Lower leg skin (tissue), 3 donors: Measurements from ENCODE around the gene DISP3.

Experiments used
- CTCF ChIP-seq, 3 donors: fragments of 450-650 bp; IDR thresholded peaks; one replicate each; pipeline ENCODE4 v1.5.1; 2016; ENCODE audit warnings: antibody characterized with exemption in 3 of 3, mild to moderate bottlenecking in 3 of 3, moderate library complexity in 2 of 3
- POLR2A ChIP-seq, 2 donors: fragments of 450-650 bp; IDR thresholded peaks; one replicate each; pipeline ENCODE4 v1.6.1; 2016 to 2017; ENCODE audit warnings: antibody characterized with exemption in 2 of 2, mild to moderate bottlenecking in 1 of 2, moderate library complexity in 1 of 2

DNA sequence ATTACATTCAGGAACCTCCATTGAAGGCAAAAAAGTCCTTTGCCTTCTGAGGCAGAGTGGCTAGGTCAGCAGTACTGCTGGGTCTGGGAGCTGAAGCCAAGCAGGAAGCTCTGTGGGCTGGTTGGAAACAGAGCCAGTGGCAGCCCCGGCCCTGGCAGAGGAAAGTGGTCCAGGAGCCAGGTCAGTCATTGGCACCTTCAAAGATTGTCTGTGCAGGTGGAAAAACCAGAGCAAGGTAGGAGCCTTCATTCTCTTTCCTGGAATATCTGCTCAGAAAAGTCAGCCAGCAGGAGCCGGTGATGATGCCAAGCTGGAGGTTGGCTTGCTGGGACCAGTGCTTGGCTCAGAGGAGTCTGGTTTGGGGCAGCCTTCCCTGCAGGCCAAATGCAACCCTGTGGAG, 12.5 kb upstream of the DISP3 start:
- TF ChIP-seq CTCF (IDR thresholded peaks at IDR 0.05) (no peak), POLR2A (IDR thresholded peaks at IDR 0.05) (no peak)
